ENCODE results near the gene RPTOR. TPM values are rescaled to one million over a fixed set of nuclear protein-coding genes. Genes with fewer than 3 reads are reported as not detected.

The RPTOR gene
- polyA plus RNA-seq, 1 of the 3 experiments (the other 2 are of a cell fraction) = 14.9 TPM

GRCh38 chr17:80960037-80960796, 415.6 kb downstream of the RPTOR start:
- H3K9me2 ChIP-seq = no peaks in the 10 kb centered on the region
- TF ChIP-seq MEF2A (IDR thresholded peaks at IDR 0.05; ENCODE audit: borderline replicate concordance, low read depth) (no peak), TEAD4 (IDR thresholded peaks at IDR 0.05; ENCODE audit: borderline replicate concordance, insufficient read depth) (no peak), FOSL2 (IDR thresholded peaks at IDR 0.05; ENCODE audit: borderline replicate concordance, low read depth) (no peak), SIN3A (IDR thresholded peaks at IDR 0.05; ENCODE audit: borderline replicate concordance, low read depth, low read length) (no peak), IRF3 (IDR thresholded peaks at IDR 0.05; ENCODE audit: low read depth, low read length) (no peak), FOXM1 (IDR thresholded peaks at IDR 0.05; ENCODE audit: low read depth) (no peak)
- peak overlapping the region in 1 of 2 experiments; percentile 79; a peak in 1 of 4 replicates for H3K27ac ChIP-seq (ENCODE audit: low read depth in 2 of 2, low read length in 1 of 2)
- 93% methylated on average over 13 of the region's 24 CpGs for WGBS (ENCODE audit: low lambda C conversion rate)
- no peaks in the 10 kb centered on the region for H3K9me3 ChIP-seq
- H3K4me1 ChIP-seq (ENCODE audit: control insufficient read depth in 1 of 2, insufficient read depth in 2 of 2, low read depth in 1 of 2, low read length in 1 of 2) = peaks cover 0 to 37% of the 10 kb centered on the region in 2 experiments; a peak in 2 of 4 replicates
- ChIA-PET POLR2A (no interaction called here), CTCF (interaction anchor here (1.1 to 2.0 kb wide), 9 partner anchors 9 to 533 kb away, joined by 3 to 8 read pairs (median 4); no protein-coding TSS in a partner anchor)
- H3K4me2 ChIP-seq = no peak overlapping the region
- no peak overlapping the region for H3K4me3 ChIP-seq (ENCODE audit: low read depth in 2 of 2, low read length in 1 of 2)
- H4K20me1 ChIP-seq (ENCODE audit: insufficient read depth) = no peaks in the 10 kb centered on the region
- H3K36me3 ChIP-seq (replicated peaks in 1 of 2; ENCODE audit: control insufficient read depth in 1 of 2, insufficient read depth in 2 of 2, low read length in 1 of 2) = peaks cover 0 to 10% of the 10 kb centered on the region in 2 experiments
- no peak overlapping the region for H2AFZ ChIP-seq (ENCODE audit: low read depth)
- no peak for DNase-seq
- no peaks in the 10 kb centered on the region for H3F3A ChIP-seq (replicated peaks; ENCODE audit: insufficient read depth)
- no peaks in the 10 kb centered on the region for H3K79me2 ChIP-seq (ENCODE audit: insufficient read depth)
- no peaks in the 10 kb centered on the region for H3K27me3 ChIP-seq (ENCODE audit: insufficient read depth)
- H3K9ac ChIP-seq = no peak overlapping the region

GRCh38 chr17:80960797-80961452, 416.3 kb downstream of the RPTOR start:
- ChIA-PET POLR2A (no interaction called here), CTCF (interaction anchor here (1.1 to 2.0 kb wide), 9 partner anchors 9 to 487 kb away, joined by 3 to 8 read pairs (median 4); no protein-coding TSS in a partner anchor)
- Histone ChIP-seq H3F3A (replicated peaks; ENCODE audit: insufficient read depth) (no peaks in the 10 kb centered on the region), H3K79me2 (ENCODE audit: insufficient read depth) (no peaks in the 10 kb centered on the region), H3K27me3 (ENCODE audit: insufficient read depth) (no peaks in the 10 kb centered on the region), H4K20me1 (ENCODE audit: insufficient read depth) (no peaks in the 10 kb centered on the region), H3K4me1 (ENCODE audit: control insufficient read depth in 1 of 2, insufficient read depth in 2 of 2, low read depth in 1 of 2, low read length in 1 of 2) (peaks cover 0 to 37% of the 10 kb centered on the region in 2 experiments; a peak in 2 of 4 replicates), H3K36me3 (replicated peaks in 1 of 2; ENCODE audit: control insufficient read depth in 1 of 2, insufficient read depth in 2 of 2, low read length in 1 of 2) (peaks cover 0 to 15% of the 10 kb centered on the region in 2 experiments), H3K9me3 (no peaks in the 10 kb centered on the region), H3K4me2 (no peak overlapping the region), H3K4me3 (ENCODE audit: low read depth in 2 of 2, low read length in 1 of 2) (no peak overlapping the region), H3K9me2 (no peaks in the 10 kb centered on the region), H2AFZ (ENCODE audit: low read depth) (no peak overlapping the region), H3K9ac (no peak overlapping the region), H3K27ac (ENCODE audit: low read depth in 2 of 2, low read length in 1 of 2) (no peak overlapping the region; a peak in 1 of 4 replicates)
- TF ChIP-seq RCOR1 (IDR thresholded peaks at IDR 0.05; ENCODE audit: low read length) = no peak
- TF ChIP-seq TCF12 (IDR thresholded peaks at IDR 0.05) = no peak
- no peak for TF ChIP-seq RFX5 (IDR thresholded peaks at IDR 0.05; ENCODE audit: low read length)
- no peak for TF ChIP-seq ELF1 (IDR thresholded peaks at IDR 0.05)
- TF ChIP-seq MXI1 (IDR thresholded peaks at IDR 0.05; ENCODE audit: low read depth, low read length) = no peak
- TF ChIP-seq IRF3 (IDR thresholded peaks at IDR 0.05; ENCODE audit: low read depth, low read length) = no peak
- TF ChIP-seq USF2 (IDR thresholded peaks at IDR 0.05; ENCODE audit: borderline replicate concordance, low read depth, low read length) = no peak
- no peak for TF ChIP-seq CHD2 (IDR thresholded peaks at IDR 0.05; ENCODE audit: low read length, partially characterized antibody)
- no peak for TF ChIP-seq TAF1 (IDR thresholded peaks at IDR 0.05; ENCODE audit: borderline replicate concordance, low read depth, low read length)
- no peak for TF ChIP-seq POLR2AphosphoS5 (IDR thresholded peaks at IDR 0.05; ENCODE audit: low read depth, low read length)
- TF ChIP-seq PBX3 (IDR thresholded peaks at IDR 0.05) = no peak
- WGBS (ENCODE audit: low lambda C conversion rate) = 97% methylated on average over 30 of the region's 31 CpGs
- no peak for DNase-seq
